ENCODE data around the gene RNF225. TPM values are rescaled to one million over a fixed set of nuclear protein-coding genes. Genes with fewer than 3 reads are reported as not detected.

The RNF225 gene
- total and polyA plus RNA-seq, 9 of the 15 experiments (the other 6 are each of a cell fraction or from before 2014, with no cell fraction given) = 0.33 TPM; not detected in 8

DNA sequence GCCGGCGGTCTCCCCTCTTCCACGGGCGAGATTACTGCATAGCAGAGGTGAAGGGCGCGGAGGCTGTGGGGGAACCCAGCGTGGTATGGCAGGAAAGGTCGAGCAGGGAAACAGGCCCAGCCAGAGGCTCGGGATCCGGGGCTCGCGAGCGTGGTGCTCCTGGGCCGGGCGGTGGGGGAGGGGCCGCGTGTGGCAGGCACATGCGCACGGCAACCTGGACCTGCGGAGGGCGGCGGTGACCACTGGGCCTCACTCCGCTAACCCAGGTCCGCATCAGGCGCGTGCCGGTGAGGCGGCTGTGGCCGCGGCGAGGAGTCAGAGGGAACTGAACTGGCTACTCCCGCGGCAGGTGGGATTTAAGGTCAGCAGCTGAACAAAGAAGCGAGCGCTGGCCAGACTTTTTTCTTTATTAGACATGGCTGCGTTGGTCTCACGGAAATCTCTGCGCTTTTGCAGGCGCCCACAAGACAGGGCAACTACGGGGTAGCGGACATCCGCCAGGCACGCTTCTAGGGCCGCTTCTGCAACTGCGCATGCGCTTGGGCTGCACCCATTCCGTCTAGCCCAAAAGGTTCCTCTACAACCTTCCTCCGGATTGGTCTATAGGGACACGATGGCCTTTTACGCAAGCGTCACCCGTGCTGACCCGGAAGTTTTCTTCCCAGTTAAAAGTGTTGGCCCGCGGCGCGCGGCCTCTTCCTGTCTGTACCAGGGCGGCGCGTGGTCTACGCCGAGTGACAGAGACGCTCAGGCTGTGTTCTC is 8.7 kb upstream of the RNF225 start, which contains the start of gene RPS5 (continued):
- TF ChIP-seq, protein P1, sequence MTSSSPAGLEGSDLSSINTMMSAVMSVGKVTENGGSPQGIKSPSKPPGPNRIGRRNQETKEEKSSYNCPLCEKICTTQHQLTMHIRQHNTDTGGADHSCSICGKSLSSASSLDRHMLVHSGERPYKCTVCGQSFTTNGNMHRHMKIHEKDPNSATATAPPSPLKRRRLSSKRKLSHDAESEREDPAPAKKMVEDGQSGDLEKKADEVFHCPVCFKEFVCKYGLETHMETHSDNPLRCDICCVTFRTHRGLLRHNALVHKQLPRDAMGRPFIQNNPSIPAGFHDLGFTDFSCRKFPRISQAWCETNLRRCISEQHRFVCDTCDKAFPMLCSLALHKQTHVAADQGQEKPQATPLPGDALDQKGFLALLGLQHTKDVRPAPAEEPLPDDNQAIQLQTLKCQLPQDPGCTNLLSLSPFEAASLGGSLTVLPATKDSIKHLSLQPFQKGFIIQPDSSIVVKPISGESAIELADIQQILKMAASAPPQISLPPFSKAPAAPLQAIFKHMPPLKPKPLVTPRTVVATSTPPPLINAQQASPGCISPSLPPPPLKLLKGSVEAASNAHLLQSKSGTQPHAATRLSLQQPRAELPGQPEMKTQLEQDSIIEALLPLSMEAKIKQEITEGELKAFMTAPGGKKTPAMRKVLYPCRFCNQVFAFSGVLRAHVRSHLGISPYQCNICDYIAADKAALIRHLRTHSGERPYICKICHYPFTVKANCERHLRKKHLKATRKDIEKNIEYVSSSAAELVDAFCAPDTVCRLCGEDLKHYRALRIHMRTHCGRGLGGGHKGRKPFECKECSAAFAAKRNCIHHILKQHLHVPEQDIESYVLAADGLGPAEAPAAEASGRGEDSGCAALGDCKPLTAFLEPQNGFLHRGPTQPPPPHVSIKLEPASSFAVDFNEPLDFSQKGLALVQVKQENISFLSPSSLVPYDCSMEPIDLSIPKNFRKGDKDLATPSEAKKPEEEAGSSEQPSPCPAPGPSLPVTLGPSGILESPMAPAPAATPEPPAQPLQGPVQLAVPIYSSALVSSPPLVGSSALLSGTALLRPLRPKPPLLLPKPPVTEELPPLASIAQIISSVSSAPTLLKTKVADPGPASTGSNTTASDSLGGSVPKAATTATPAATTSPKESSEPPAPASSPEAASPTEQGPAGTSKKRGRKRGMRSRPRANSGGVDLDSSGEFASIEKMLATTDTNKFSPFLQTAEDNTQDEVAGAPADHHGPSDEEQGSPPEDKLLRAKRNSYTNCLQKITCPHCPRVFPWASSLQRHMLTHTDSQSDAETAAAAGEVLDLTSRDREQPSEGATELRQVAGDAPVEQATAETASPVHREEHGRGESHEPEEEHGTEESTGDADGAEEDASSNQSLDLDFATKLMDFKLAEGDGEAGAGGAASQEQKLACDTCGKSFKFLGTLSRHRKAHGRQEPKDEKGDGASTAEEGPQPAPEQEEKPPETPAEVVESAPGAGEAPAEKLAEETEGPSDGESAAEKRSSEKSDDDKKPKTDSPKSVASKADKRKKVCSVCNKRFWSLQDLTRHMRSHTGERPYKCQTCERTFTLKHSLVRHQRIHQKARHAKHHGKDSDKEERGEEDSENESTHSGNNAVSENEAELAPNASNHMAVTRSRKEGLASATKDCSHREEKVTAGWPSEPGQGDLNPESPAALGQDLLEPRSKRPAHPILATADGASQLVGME (CRISPR knock-in tag; IDR thresholded peaks at IDR 0.05) = peak; percentile 15; the same call in 1 of the 2 replicates
- TF ChIP-seq, protein P2, sequence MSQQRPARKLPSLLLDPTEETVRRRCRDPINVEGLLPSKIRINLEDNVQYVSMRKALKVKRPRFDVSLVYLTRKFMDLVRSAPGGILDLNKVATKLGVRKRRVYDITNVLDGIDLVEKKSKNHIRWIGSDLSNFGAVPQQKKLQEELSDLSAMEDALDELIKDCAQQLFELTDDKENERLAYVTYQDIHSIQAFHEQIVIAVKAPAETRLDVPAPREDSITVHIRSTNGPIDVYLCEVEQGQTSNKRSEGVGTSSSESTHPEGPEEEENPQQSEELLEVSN (IDR thresholded peaks at IDR 0.05; ENCODE audit: borderline replicate concordance in 1 of 2, extremely low read depth in 1 of 2, insufficient read depth in 1 of 2, insufficient read length in 1 of 2, low read depth in 1 of 2, low read length in 1 of 2, poor library complexity in 1 of 2, severe bottlenecking in 1 of 2) = peak; percentile 84 to 85
- TF ChIP-seq MTA2 (IDR thresholded peaks at IDR 0.05; ENCODE audit: low read depth) = peak; percentile 83
- no peak for TF ChIP-seq ZNF354B (CRISPR knock-in tag; IDR thresholded peaks at IDR 0.05)
- no peak for TF ChIP-seq IFI16 (CRISPR knock-in tag; IDR thresholded peaks at IDR 0.05)
- TF ChIP-seq YBX1 (IDR thresholded peaks at IDR 0.05) = no peak
- TF ChIP-seq, protein P3, sequence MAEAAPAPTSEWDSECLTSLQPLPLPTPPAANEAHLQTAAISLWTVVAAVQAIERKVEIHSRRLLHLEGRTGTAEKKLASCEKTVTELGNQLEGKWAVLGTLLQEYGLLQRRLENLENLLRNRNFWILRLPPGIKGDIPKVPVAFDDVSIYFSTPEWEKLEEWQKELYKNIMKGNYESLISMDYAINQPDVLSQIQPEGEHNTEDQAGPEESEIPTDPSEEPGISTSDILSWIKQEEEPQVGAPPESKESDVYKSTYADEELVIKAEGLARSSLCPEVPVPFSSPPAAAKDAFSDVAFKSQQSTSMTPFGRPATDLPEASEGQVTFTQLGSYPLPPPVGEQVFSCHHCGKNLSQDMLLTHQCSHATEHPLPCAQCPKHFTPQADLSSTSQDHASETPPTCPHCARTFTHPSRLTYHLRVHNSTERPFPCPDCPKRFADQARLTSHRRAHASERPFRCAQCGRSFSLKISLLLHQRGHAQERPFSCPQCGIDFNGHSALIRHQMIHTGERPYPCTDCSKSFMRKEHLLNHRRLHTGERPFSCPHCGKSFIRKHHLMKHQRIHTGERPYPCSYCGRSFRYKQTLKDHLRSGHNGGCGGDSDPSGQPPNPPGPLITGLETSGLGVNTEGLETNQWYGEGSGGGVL (CRISPR knock-in tag; IDR thresholded peaks at IDR 0.05) = no peak
- TF ChIP-seq LEF1 (IDR thresholded peaks at IDR 0.05) = no peak
- no peak for TF ChIP-seq BRCA1 (IDR thresholded peaks at IDR 0.05)
- no peak for TF ChIP-seq BRCA1 (CRISPR knock-in tag; IDR thresholded peaks at IDR 0.05)
- peak; percentile 56; the same call in 1 of the 2 replicates for TF ChIP-seq SREBF1 (IDR thresholded peaks at IDR 0.05; ENCODE audit: borderline replicate concordance, low read depth, low read length)
- TF ChIP-seq, protein P4, sequence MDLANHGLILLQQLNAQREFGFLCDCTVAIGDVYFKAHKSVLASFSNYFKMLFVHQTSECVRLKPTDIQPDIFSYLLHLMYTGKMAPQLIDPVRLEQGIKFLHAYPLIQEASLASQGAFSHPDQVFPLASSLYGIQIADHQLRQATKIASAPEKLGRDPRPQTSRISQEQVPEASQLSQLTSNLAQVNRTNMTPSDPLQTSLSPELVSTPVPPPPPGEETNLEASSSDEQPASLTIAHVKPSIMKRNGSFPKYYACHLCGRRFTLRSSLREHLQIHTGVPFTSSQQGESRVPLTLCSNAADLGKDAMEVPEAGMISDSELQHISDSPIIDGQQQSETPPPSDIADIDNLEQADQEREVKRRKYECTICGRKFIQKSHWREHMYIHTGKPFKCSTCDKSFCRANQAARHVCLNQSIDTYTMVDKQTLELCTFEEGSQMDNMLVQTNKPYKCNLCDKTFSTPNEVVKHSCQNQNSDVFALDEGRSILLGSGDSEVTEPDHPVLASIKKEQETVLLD (IDR thresholded peaks at IDR 0.05) = peak; percentile 96
- no peak for TF ChIP-seq ZNF184 (CRISPR knock-in tag; IDR thresholded peaks at IDR 0.05)
